Gastroesophageal sphincter (tissue), 4 donors: Measurements from ENCODE around the gene RBM15. TPM values are rescaled to one million over a fixed set of nuclear protein-coding genes. Genes with fewer than 3 reads are reported as not detected.

Source experiments
- ATAC-seq: fragments of 150-250 bp; one replicate; pipeline ENCODE4 v1.9.1; 2016; ENCODE audit warnings: mild to moderate bottlenecking, moderate library complexity
- H3K27ac ChIP-seq, 4 donors: fragments of 200-600 bp; sonication (generic) in 3 of 4; 1 replicate in 3 of 4; 2 replicates in 1 of 4; pipeline ENCODE4 v1.5.1; 2016 to 2019
- H3K27me3 ChIP-seq: fragments of 200-600 bp; sonication (generic); one replicate; pipeline ENCODE4 v1.5.1; 2019
- H3K36me3 ChIP-seq, 2 donors: fragments of 200-600 bp; sonication (generic); one replicate each; pipeline ENCODE4 v1.5.1; 2019; ENCODE audit warnings: control low read depth in 1 of 2
- H3K4me1 ChIP-seq, 3 donors: fragments of 200-600 bp; sonication (generic); 1 replicate in 2 of 3; 2 replicates in 1 of 3; pipeline ENCODE4 v1.5.1; 2016 to 2019; ENCODE audit warnings: control low read depth in 2 of 3
- H3K4me3 ChIP-seq, 2 donors: fragments of 200-600 bp; sonication (generic); one replicate each; pipeline ENCODE4 v1.5.1; 2019; ENCODE audit warnings: mild to moderate bottlenecking in 1 of 2, moderate library complexity in 1 of 2
- H3K9me3 ChIP-seq, 3 donors: fragments of 200-600 bp; sonication (generic); one replicate each; pipeline ENCODE4 v1.5.1; 2017 to 2019; ENCODE audit warnings: control low read depth in 2 of 3
- CTCF ChIP-seq, 4 experiments: fragments of 200-600 bp in 2 of 4; fragments of 450-650 bp in 2 of 4; sonication (generic) in 1 of 4; IDR thresholded peaks; one replicate each; pipeline ENCODE4 v1.5.1; 2017 to 2019; ENCODE audit warnings: antibody characterized with exemption in 4 of 4, mild to moderate bottlenecking in 2 of 4, moderate library complexity in 2 of 4
- EP300 ChIP-seq: sonication (generic); formaldehyde crosslinking; IDR thresholded peaks from one replicate; pipeline ENCODE4 v1.6.1; 2017; ENCODE audit warnings: antibody characterized with exemption, mild to moderate bottlenecking
- POLR2A ChIP-seq, 2 donors: fragments of 450-650 bp; IDR thresholded peaks; one replicate each; pipeline ENCODE4 v1.6.1; 2017; ENCODE audit warnings: antibody characterized with exemption in 2 of 2, mild to moderate bottlenecking in 2 of 2, moderate library complexity in 1 of 2
- POLR2AphosphoS5 ChIP-seq: sonication (generic); formaldehyde crosslinking; IDR thresholded peaks from one replicate; pipeline ENCODE4 v1.6.1; 2017; ENCODE audit warnings: antibody characterized with exemption
- WGBS, 2 donors: methylation state at CpG; one replicate each; pipeline ENCODE4 v1.1.5; 2018; ENCODE audit warnings: low coverage in 1 of 2; 5-methylcytosine and 5-hydroxymethylcytosine counted together
- total RNA-seq, 4 donors: library from RNA; depleted of rRNA; stranded (reverse); fragments of >200 nt; gene quantifications; one replicate each; pipeline ENCODE4 v1.1.0, GENCODE V29; 2016

Gene RBM15
- total RNA-seq, 4 donors from 2014 or later: 16.7 to 36.9 (median 30.2) TPM

GRCh38 chr1:110307239-110307974, 31.8 kb upstream of the RBM15 start:
- no peak for ATAC-seq
- Histone ChIP-seq H3K9me3 (no peaks in the 10 kb centered on the region), H3K27ac (no peak overlapping the region), H3K4me3 (no peak overlapping the region), H3K27me3 (no peaks in the 10 kb centered on the region), H3K36me3 (no peaks in the 10 kb centered on the region), H3K4me1 (peaks cover 0 to 5% (median 2%) of the 10 kb centered on the region in 3 donors)
- WGBS, 2 donors: 71 to 80% methylated on average over 1 to 10 of the region's 11 CpGs
- no peak for TF ChIP-seq EP300
- TF ChIP-seq POLR2A (IDR thresholded peaks at IDR 0.05): no peak
- no peak for TF ChIP-seq POLR2AphosphoS5
- no peak for TF ChIP-seq CTCF (IDR thresholded peaks at IDR 0.05)

GRCh38 chr1:110308247-110308646, 30.9 kb upstream of the RBM15 start:
- Histone ChIP-seq H3K9me3 (no peaks in the 10 kb centered on the region), H3K4me1 (peaks cover 0 to 11% (median 3%) of the 10 kb centered on the region in 3 donors), H3K36me3 (no peaks in the 10 kb centered on the region), H3K4me3 (no peak overlapping the region), H3K27ac (no peak overlapping the region), H3K27me3 (no peaks in the 10 kb centered on the region)
- no peak for ATAC-seq
- WGBS, 2 donors: 40 to 48% methylated on average over 1 to 3 of the region's 3 CpGs
- TF ChIP-seq CTCF (IDR thresholded peaks at IDR 0.05) (no peak), EP300 (no peak), POLR2A (IDR thresholded peaks at IDR 0.05) (no peak), POLR2AphosphoS5 (no peak)

DNA sequence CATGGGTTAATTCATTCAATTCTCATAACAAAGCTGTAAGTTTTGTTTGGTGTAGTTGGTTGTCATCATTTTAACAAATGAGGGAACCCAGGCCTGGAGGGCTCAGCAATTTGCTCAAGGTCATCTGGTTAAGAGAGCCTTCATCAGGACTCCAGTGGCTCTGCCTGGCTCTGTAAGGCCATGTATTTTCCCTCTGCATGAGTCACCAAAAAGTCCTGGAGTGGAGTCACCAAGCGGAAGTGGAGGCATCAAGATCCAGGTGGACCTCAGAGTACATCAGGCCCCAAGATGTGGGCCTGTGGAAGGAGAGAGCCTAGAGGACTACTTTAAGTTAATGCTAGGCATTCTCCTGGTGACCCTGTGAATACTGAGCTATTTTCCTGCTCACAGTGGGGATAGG, 30.0 kb upstream of the RBM15 start:
- H3K4me1 ChIP-seq: peaks cover 0 to 11% (median 3%) of the 10 kb centered on the region in 3 donors
- WGBS, 2 donors: no CpG with 5 or more reads among the region's 1 CpG
- no peaks in the 10 kb centered on the region for H3K27me3 ChIP-seq
- no peaks in the 10 kb centered on the region for H3K9me3 ChIP-seq
- no peaks in the 10 kb centered on the region for H3K36me3 ChIP-seq
- no peak overlapping the region for H3K4me3 ChIP-seq
- no peak overlapping the region for H3K27ac ChIP-seq
- no peak for ATAC-seq
- no peak for TF ChIP-seq POLR2A (IDR thresholded peaks at IDR 0.05)
- TF ChIP-seq EP300: no peak
- TF ChIP-seq CTCF (IDR thresholded peaks at IDR 0.05): no peak
- TF ChIP-seq POLR2AphosphoS5: no peak

- no CpG with 5 or more reads among the region's 3 CpGs for WGBS, 2 donors
- ATAC-seq: no peak
- TF ChIP-seq POLR2AphosphoS5 (no peak), POLR2A (IDR thresholded peaks at IDR 0.05) (no peak), EP300 (no peak), CTCF (IDR thresholded peaks at IDR 0.05) (no peak)
Measured at GRCh38 chr1:110309767-110310166, 29.4 kb upstream of the RBM15 start.

DNA sequence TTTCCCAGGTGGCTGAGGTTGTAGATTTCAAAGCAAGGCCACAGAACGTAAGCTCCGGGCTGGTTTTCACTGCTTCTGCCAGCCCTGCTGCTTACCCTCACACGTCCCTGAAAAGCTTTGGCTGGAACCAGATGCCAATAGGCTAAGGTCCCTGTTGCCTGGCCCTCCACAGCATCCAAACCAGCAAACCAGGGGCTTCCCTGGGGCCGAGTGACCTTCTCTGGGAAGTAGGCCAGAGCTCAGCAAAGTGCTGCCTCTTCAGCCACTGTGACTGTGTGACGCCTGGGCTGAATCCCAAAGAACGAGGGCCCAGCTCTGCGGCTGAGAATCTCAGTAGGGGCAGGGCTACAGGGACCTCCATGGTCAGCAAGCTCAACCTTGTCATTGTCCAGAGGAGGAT, 28.9 kb upstream of the RBM15 start:
- no peaks in the 10 kb centered on the region for H3K27me3 ChIP-seq
- TF ChIP-seq CTCF (IDR thresholded peaks at IDR 0.05): no peak
- no peak for TF ChIP-seq EP300
- no peak for ATAC-seq
- H3K9me3 ChIP-seq: no peaks in the 10 kb centered on the region
- no peaks in the 10 kb centered on the region for H3K36me3 ChIP-seq
- H3K27ac ChIP-seq: no peak overlapping the region
- peaks cover 0 to 11% (median 3%) of the 10 kb centered on the region in 3 donors for H3K4me1 ChIP-seq
- H3K4me3 ChIP-seq: no peak overlapping the region
- no CpG with 5 or more reads among the region's 7 CpGs for WGBS, 2 donors

More at GRCh38 chr1:110309767-110310166, 29.4 kb upstream of the RBM15 start:
- Histone ChIP-seq H3K9me3 (no peaks in the 10 kb centered on the region), H3K27me3 (no peaks in the 10 kb centered on the region), H3K4me3 (no peak overlapping the region), H3K4me1 (peaks cover 0 to 11% (median 3%) of the 10 kb centered on the region in 3 donors), H3K27ac (no peak overlapping the region), H3K36me3 (no peaks in the 10 kb centered on the region)
